ENCODE measurements around the gene GCM1. TPM values are rescaled to one million over a fixed set of nuclear protein-coding genes. Genes with fewer than 3 reads are reported as not detected.

Gene GCM1
- total and polyA plus RNA-seq, 2 experiments from 2014 or later = 0.33 TPM; not detected in 1

DNA sequence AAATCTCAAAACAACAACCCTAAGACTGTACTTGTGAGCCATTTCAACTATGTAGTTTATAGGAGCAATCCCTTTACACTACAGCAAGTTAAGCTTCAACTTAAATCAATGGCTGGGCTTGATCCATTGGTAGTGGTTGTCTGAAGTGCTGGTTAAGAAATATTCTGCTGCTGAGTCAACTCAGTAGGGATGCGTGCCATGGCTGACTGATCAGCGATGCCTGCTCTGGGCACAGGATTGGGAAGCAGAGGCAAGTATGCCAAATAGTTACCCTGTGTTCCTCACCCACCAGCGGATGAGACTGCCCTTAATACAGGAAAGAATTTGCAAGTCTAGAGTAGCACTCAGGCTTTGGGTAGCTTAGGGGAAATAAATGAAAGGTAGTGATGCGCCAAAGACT lies 41.5 kb downstream of the GCM1 start:
- H3K4me2 ChIP-seq = no peak overlapping the region
- no peak for DNase-seq (ENCODE audit: low spot score)
- H3K4me3 ChIP-seq = no peak overlapping the region
- no peaks in the 10 kb centered on the region for H3K36me3 ChIP-seq (replicated peaks; ENCODE audit: insufficient read depth, low read depth)
- no peaks in the 10 kb centered on the region for H4K20me1 ChIP-seq (ENCODE audit: insufficient read depth, poor library complexity, severe bottlenecking)
- no peak overlapping the region for H2AFZ ChIP-seq
- H3K9me3 ChIP-seq (ENCODE audit: low read depth) = no peaks in the 10 kb centered on the region
- TF ChIP-seq CTCF (IDR thresholded peaks at IDR 0.05; ENCODE audit: poor library complexity) = no peak
- no peak overlapping the region for H3K27ac ChIP-seq
- H3K4me1 ChIP-seq (ENCODE audit: insufficient read depth) = peaks cover 11% of the 10 kb centered on the region
- no peaks in the 10 kb centered on the region for H3K79me2 ChIP-seq
- no peaks in the 10 kb centered on the region for H3K9me2 ChIP-seq (replicated peaks; ENCODE audit: insufficient read depth)
- WGBS (ENCODE audit: low lambda C conversion rate, missing lambda C conversion rate) = 88% methylated on average over 4 of the region's 4 CpGs
- no peaks in the 10 kb centered on the region for H3K27me3 ChIP-seq

DNA sequence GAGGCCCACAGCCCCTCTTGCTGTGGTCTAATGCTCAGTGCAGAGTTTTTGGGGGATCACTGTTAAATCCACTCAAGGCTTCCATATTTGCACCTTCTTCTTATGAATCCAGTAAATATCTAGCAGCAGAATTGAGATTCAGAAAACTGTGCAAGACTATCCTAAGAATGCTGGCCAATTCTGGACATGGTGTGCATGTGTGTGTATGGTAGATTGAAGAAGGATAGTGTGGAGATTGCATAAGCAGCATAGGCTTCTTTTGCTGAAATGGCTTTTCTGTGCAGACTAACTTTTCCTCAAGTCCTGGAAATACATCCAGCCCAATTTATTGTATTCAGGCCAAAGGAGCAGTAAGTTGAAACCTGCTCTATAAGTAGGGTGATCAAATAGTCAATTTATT lies 43.7 kb downstream of the GCM1 start:
- no peak overlapping the region for H3K4me3 ChIP-seq
- no peaks in the 10 kb centered on the region for H3K9me2 ChIP-seq (replicated peaks; ENCODE audit: insufficient read depth)
- no peaks in the 10 kb centered on the region for H3K36me3 ChIP-seq (replicated peaks; ENCODE audit: insufficient read depth, low read depth)

GRCh38 chr6:53103993-53104675 lies 44.5 kb downstream of the GCM1 start:
- TF ChIP-seq CTCF (IDR thresholded peaks at IDR 0.05; ENCODE audit: poor library complexity) (peak; percentile 40), EZH2phosphoT487 (IDR thresholded peaks at IDR 0.05; ENCODE audit: low read depth, severe bottlenecking, unreplicated experiment) (no peak)
- Histone ChIP-seq H3K4me2 (no peak overlapping the region), H3K9me3 (ENCODE audit: low read depth) (no peaks in the 10 kb centered on the region), H3K79me2 (no peaks in the 10 kb centered on the region), H3K36me3 (replicated peaks; ENCODE audit: insufficient read depth, low read depth) (no peaks in the 10 kb centered on the region), H3K27ac (no peak overlapping the region), H3K9me2 (replicated peaks; ENCODE audit: insufficient read depth) (no peaks in the 10 kb centered on the region), H3K27me3 (no peaks in the 10 kb centered on the region), H4K20me1 (ENCODE audit: insufficient read depth, poor library complexity, severe bottlenecking) (no peaks in the 10 kb centered on the region), H2AFZ (no peak overlapping the region), H3K4me1 (ENCODE audit: insufficient read depth) (peaks cover 5% of the 10 kb centered on the region), H3K4me3 (no peak overlapping the region)
- DNase-seq (ENCODE audit: low spot score) = no peak
- WGBS (ENCODE audit: low lambda C conversion rate, missing lambda C conversion rate) = 89% methylated on average over 3 of the region's 3 CpGs

More for the DNA sequence above, 43.7 kb downstream of the GCM1 start:
- Histone ChIP-seq H3K9me3 (ENCODE audit: low read depth) (no peaks in the 10 kb centered on the region), H2AFZ (no peak overlapping the region), H3K27ac (no peak overlapping the region), H4K20me1 (ENCODE audit: insufficient read depth, poor library complexity, severe bottlenecking) (no peaks in the 10 kb centered on the region), H3K4me2 (no peak overlapping the region), H3K4me1 (ENCODE audit: insufficient read depth) (peaks cover 5% of the 10 kb centered on the region), H3K79me2 (no peaks in the 10 kb centered on the region), H3K27me3 (no peaks in the 10 kb centered on the region)
- DNase-seq (ENCODE audit: low spot score) = no peak
- TF ChIP-seq EZH2 (IDR thresholded peaks at IDR 0.05; ENCODE audit: borderline replicate concordance) (no peak), CTCF (IDR thresholded peaks at IDR 0.05; ENCODE audit: poor library complexity) (no peak), EZH2phosphoT487 (IDR thresholded peaks at IDR 0.05; ENCODE audit: low read depth, severe bottlenecking, unreplicated experiment) (no peak)

- no peaks in the 10 kb centered on the region for H4K20me1 ChIP-seq (ENCODE audit: insufficient read depth, poor library complexity, severe bottlenecking)
- DNase-seq (ENCODE audit: low spot score) = no peak
- no peaks in the 10 kb centered on the region for H3K9me2 ChIP-seq (replicated peaks; ENCODE audit: insufficient read depth)
- H2AFZ ChIP-seq = no peak overlapping the region
- no peaks in the 10 kb centered on the region for H3K79me2 ChIP-seq
- no peak overlapping the region for H3K27ac ChIP-seq
- TF ChIP-seq CTCF (IDR thresholded peaks at IDR 0.05; ENCODE audit: poor library complexity) = no peak
- no peak for TF ChIP-seq EZH2 (IDR thresholded peaks at IDR 0.05; ENCODE audit: borderline replicate concordance)
- TF ChIP-seq EZH2phosphoT487 (IDR thresholded peaks at IDR 0.05; ENCODE audit: low read depth, severe bottlenecking, unreplicated experiment) = no peak
- no peaks in the 10 kb centered on the region for H3K36me3 ChIP-seq (replicated peaks; ENCODE audit: insufficient read depth, low read depth)
- no peaks in the 10 kb centered on the region for H3K27me3 ChIP-seq
- H3K9me3 ChIP-seq (ENCODE audit: low read depth) = no peaks in the 10 kb centered on the region
- WGBS (ENCODE audit: low lambda C conversion rate, missing lambda C conversion rate) = 92% methylated on average over 2 of the region's 2 CpGs
- H3K4me2 ChIP-seq = no peak overlapping the region
- no peak overlapping the region for H3K4me3 ChIP-seq
- no peaks in the 10 kb centered on the region for H3K4me1 ChIP-seq (ENCODE audit: insufficient read depth)
Measured at GRCh38 chr6:53101006-53101405, 47.6 kb downstream of the GCM1 start.
